ENCODE data around the gene DAAM1.

- no peak for TF ChIP-seq YY1 (IDR thresholded peaks at IDR 0.05; ENCODE audit: low read depth)
- no peak for TF ChIP-seq MXI1 (IDR thresholded peaks at IDR 0.05; ENCODE audit: low read depth, low read length)
- no peak for TF ChIP-seq CTCF (IDR thresholded peaks at IDR 0.05)
- TF ChIP-seq ZBTB33 (IDR thresholded peaks at IDR 0.05; ENCODE audit: borderline replicate concordance, low read depth): no peak
- TF ChIP-seq POLR2AphosphoS5 (IDR thresholded peaks at IDR 0.05; ENCODE audit: low read depth, low read length): no peak
- no peak for TF ChIP-seq SMC3 (IDR thresholded peaks at IDR 0.05; ENCODE audit: low read depth, low read length)
- TF ChIP-seq USF2 (IDR thresholded peaks at IDR 0.05; ENCODE audit: borderline replicate concordance, low read depth, low read length): no peak
- TF ChIP-seq RAD21 (IDR thresholded peaks at IDR 0.05; ENCODE audit: low read length): no peak
- TF ChIP-seq NRF1 (IDR thresholded peaks at IDR 0.05; ENCODE audit: low read depth, low read length): no peak
- no peak for TF ChIP-seq JUND (IDR thresholded peaks at IDR 0.05)
- TF ChIP-seq TCF12 (IDR thresholded peaks at IDR 0.05): no peak
- no peak for TF ChIP-seq RCOR1 (IDR thresholded peaks at IDR 0.05; ENCODE audit: low read length)
Observed at GRCh38 chr14:59356312-59356711, 167.8 kb downstream of the DAAM1 start.
